ENCODE measurements around the gene PRLH. TPM values are rescaled to one million over a fixed set of nuclear protein-coding genes. Genes with fewer than 3 reads are reported as not detected.

PRLH gene
- total and polyA plus RNA-seq, 2 donors (not counting 1 experiment from before 2014, with no cell fraction given), result not detected

- peaks cover 2% of the 10 kb centered on the region for H3K4me1 ChIP-seq (ENCODE audit: control insufficient read depth, extremely low read depth, insufficient read depth, low read length)
- no peak overlapping the region for H3K4me2 ChIP-seq (ENCODE audit: extremely low read depth, insufficient read depth, low read length)
- H3K27ac ChIP-seq (ENCODE audit: insufficient read depth, low read length), result no peak overlapping the region
- H4K20me1 ChIP-seq (ENCODE audit: control insufficient read depth, extremely low read depth, insufficient read depth, low read length), result no peaks in the 10 kb centered on the region
- no peaks in the 10 kb centered on the region for H3K36me3 ChIP-seq (ENCODE audit: control insufficient read depth, insufficient read depth, low read length)
- no peak overlapping the region for H2AFZ ChIP-seq (ENCODE audit: low read length)
- TF ChIP-seq CTCF (conservative IDR thresholded peaks at IDR 0.05 in 1 of 2, IDR thresholded peaks at IDR 0.05 in 1 of 2; ENCODE audit: low read depth in 1 of 2, low read length in 2 of 2) (no peak), EZH2 (IDR thresholded peaks at IDR 0.05; ENCODE audit: low read length, missing control alignments) (no peak)
- no peaks in the 10 kb centered on the region for H3K79me2 ChIP-seq (ENCODE audit: control insufficient read depth, insufficient read depth, low read length)
- no peak overlapping the region for H3K9ac ChIP-seq (ENCODE audit: insufficient read depth, low read length)
- no peak overlapping the region for H3K4me3 ChIP-seq (replicated peaks in 1 of 4; ENCODE audit: control extremely low read depth in 1 of 4, insufficient read depth in 1 of 4, low read depth in 3 of 4, low read length in 4 of 4)
- no peaks in the 10 kb centered on the region for H3K9me3 ChIP-seq (ENCODE audit: control insufficient read depth, insufficient read depth, low read depth, low read length)
- no peak for DNase-seq (ENCODE audit: low read depth in 2 of 2)
- H3K27me3 ChIP-seq (ENCODE audit: control insufficient read depth, insufficient read depth, low read length), result no peaks in the 10 kb centered on the region
These were observed 9.8 kb downstream of the PRLH start for GRCh38 chr2:237575869-237576862.

- no peaks in the 10 kb centered on the region for H3K9me3 ChIP-seq (ENCODE audit: control insufficient read depth, insufficient read depth, low read depth, low read length)
- H3K36me3 ChIP-seq (ENCODE audit: control insufficient read depth, insufficient read depth, low read length), result no peaks in the 10 kb centered on the region
- H3K27me3 ChIP-seq (ENCODE audit: control insufficient read depth, insufficient read depth, low read length), result no peaks in the 10 kb centered on the region
- no peak overlapping the region for H3K4me3 ChIP-seq (replicated peaks in 1 of 4; ENCODE audit: control extremely low read depth in 1 of 4, insufficient read depth in 1 of 4, low read depth in 3 of 4, low read length in 4 of 4)
- no peak overlapping the region for H3K9ac ChIP-seq (ENCODE audit: insufficient read depth, low read length)
- H3K4me1 ChIP-seq (ENCODE audit: control insufficient read depth, extremely low read depth, insufficient read depth, low read length), result peaks cover 2% of the 10 kb centered on the region
- H3K27ac ChIP-seq (ENCODE audit: insufficient read depth, low read length), result no peak overlapping the region
- no peaks in the 10 kb centered on the region for H3K79me2 ChIP-seq (ENCODE audit: control insufficient read depth, insufficient read depth, low read length)
- H2AFZ ChIP-seq (ENCODE audit: low read length), result no peak overlapping the region
- no peak for DNase-seq (ENCODE audit: low read depth in 2 of 2)
- no peaks in the 10 kb centered on the region for H4K20me1 ChIP-seq (ENCODE audit: control insufficient read depth, extremely low read depth, insufficient read depth, low read length)
- no peak overlapping the region for H3K4me2 ChIP-seq (ENCODE audit: extremely low read depth, insufficient read depth, low read length)
- TF ChIP-seq CTCF (conservative IDR thresholded peaks at IDR 0.05 in 1 of 2, IDR thresholded peaks at IDR 0.05 in 1 of 2; ENCODE audit: low read depth in 1 of 2, low read length in 2 of 2) (no peak), EZH2 (IDR thresholded peaks at IDR 0.05; ENCODE audit: low read length, missing control alignments) (no peak)
These were observed 10.6 kb downstream of the PRLH start for GRCh38 chr2:237576974-237577373.

GRCh38 chr2:237577458-237577857 lies 11.1 kb downstream of the PRLH start:
- DNase-seq (ENCODE audit: low read depth in 2 of 2), result no peak
- H2AFZ ChIP-seq (ENCODE audit: low read length), result no peak overlapping the region
- no peaks in the 10 kb centered on the region for H3K36me3 ChIP-seq (ENCODE audit: control insufficient read depth, insufficient read depth, low read length)
- H3K27me3 ChIP-seq (ENCODE audit: control insufficient read depth, insufficient read depth, low read length), result no peaks in the 10 kb centered on the region
- H3K27ac ChIP-seq (ENCODE audit: insufficient read depth, low read length), result no peak overlapping the region
- no peak overlapping the region for H3K4me3 ChIP-seq (replicated peaks in 1 of 4; ENCODE audit: control extremely low read depth in 1 of 4, insufficient read depth in 1 of 4, low read depth in 3 of 4, low read length in 4 of 4)
- peaks cover under 1% of the 10 kb centered on the region for H3K4me1 ChIP-seq (ENCODE audit: control insufficient read depth, extremely low read depth, insufficient read depth, low read length)
- no peaks in the 10 kb centered on the region for H3K9me3 ChIP-seq (ENCODE audit: control insufficient read depth, insufficient read depth, low read depth, low read length)
- H3K9ac ChIP-seq (ENCODE audit: insufficient read depth, low read length), result no peak overlapping the region
- no peaks in the 10 kb centered on the region for H3K79me2 ChIP-seq (ENCODE audit: control insufficient read depth, insufficient read depth, low read length)
- no peaks in the 10 kb centered on the region for H4K20me1 ChIP-seq (ENCODE audit: control insufficient read depth, extremely low read depth, insufficient read depth, low read length)
- TF ChIP-seq EZH2 (IDR thresholded peaks at IDR 0.05; ENCODE audit: low read length, missing control alignments) (no peak), CTCF (conservative IDR thresholded peaks at IDR 0.05 in 1 of 2, IDR thresholded peaks at IDR 0.05 in 1 of 2; ENCODE audit: low read depth in 1 of 2, low read length in 2 of 2) (no peak)
- H3K4me2 ChIP-seq (ENCODE audit: extremely low read depth, insufficient read depth, low read length), result no peak overlapping the region

All from fibroblast of lung (primary cell).